Heart left ventricle (tissue), 13 donors: Measurements from ENCODE around the gene SLC38A10.
"Not testable (repeated sequence)": the region's sequence is repeated elsewhere in the genome, so short reads cannot be mapped to it uniquely, and the experiment has no call there.

Source experiments
- CTCF ChIP-seq, 12 donors: fragments of 200-600 bp; sonication (generic) in 4 of 12; IDR thresholded peaks; one replicate each; pipeline versions ENCODE4 v1.5.0 to v1.8.0; 2018 to 2022; ENCODE audit warnings: antibody characterized with exemption in 12 of 12, mild to moderate bottlenecking in 5 of 12
- POLR2A ChIP-seq, 2 donors: fragments of 450-650 bp; IDR thresholded peaks; one replicate each; pipeline ENCODE4 v1.6.1; 2017; ENCODE audit warnings: antibody characterized with exemption in 2 of 2, mild to moderate bottlenecking in 2 of 2, moderate library complexity in 2 of 2
- donor health status: ischemic (EF 13 %, LVEDD 7.1; RV severe dilation, severe dysfunction).
- donor health status: DM: no; HTN: yes; CAD: no.
- donor health status: DM: no; HTN: no; CAD: no.
- donor health status: ischemic (EF 25% LVEDD 6.9; RV normal size, moderate dysfunction).
- donor health status: ischemic (EF 25% LVEDD 5.7; RV mildly dilated, moderate dysfunction).
- donor health status: ischemic (EF 35%, LVEDD 5.7; RV mildly dilated, moderate dysfunction).
- donor health status: nonischemic (EF 11% LVEDD 7.7; RV severe dilation, severe dysfunction).
- donor health status: DM: yes; HTN: yes; CAD: no.
- donor health status: PGD.
- donor health status: ischemic (EF 29% LVEDD 5.4; RV normal size, mild dysfunction).
- donor health status: nonischemic (EF 23%, LVEDD 6.1; RV moderate dilation, normal function).

DNA sequence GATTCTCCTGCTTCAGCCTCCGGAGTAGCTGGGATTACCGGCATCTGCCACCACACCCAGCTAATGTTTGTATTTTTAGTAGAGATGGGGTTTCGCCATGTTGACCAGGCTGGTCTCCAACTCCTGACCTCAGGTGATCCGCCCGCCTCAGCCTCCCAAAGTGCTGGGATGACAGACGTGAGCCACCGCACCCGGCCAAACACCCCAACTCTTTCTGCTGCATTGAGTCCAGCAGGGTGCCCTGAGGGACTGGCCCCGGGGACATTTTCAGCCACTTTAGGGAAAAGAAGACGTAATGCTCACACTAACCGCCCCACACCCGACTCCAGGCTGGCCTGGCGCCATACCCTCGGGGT lies 13.7 kb upstream of the SLC38A10 start:
- TF ChIP-seq POLR2A, CTCF (IDR thresholded peaks at IDR 0.05): not testable (repeated sequence)
